ENCODE measurements around the gene BCAR3.

GRCh38 chr1:93603106-93603505, 78.5 kb downstream of the BCAR3 start:
- TF ChIP-seq CTCF (IDR thresholded peaks at IDR 0.05) (no peak), ZFX (IDR thresholded peaks at IDR 0.05; ENCODE audit: borderline replicate concordance) (no peak)

Data from 22Rv1 (cell line).